PC-9 (cell line): ENCODE data around the gene ADAMTSL2. TPM values are rescaled to one million over a fixed set of nuclear protein-coding genes. Genes with fewer than 3 reads are reported as not detected.

Source experiments
- BruUV-seq: library from RNA; stranded (reverse); fragments of 400-500 nt; replicated peaks from 2 replicates; lab custom pipeline; 2021; lab: Mats Ljungman, UMichigan
- CTCF ChIA-PET: fragments of 300-600 bp; sonication (Branson Sonifier 250); formaldehyde crosslinking; loops from one replicate; lab custom pipeline; 2022; ENCODE audit warnings: antibody characterized with exemption; lab: Charles Lee
- POLR2A ChIA-PET: fragments of 300-600 bp; sonication (Branson Sonifier 250); formaldehyde crosslinking; loops from one replicate; lab custom pipeline; 2022; ENCODE audit warnings: antibody characterized with exemption; ENCODE audit not compliant: unreplicated experiment; lab: Charles Lee
- DNase-seq, 2 experiments: peaks; one replicate each; pipeline versions ENCODE4 v3.0.0 to v3.0.0-alpha.2; 2015 to 2022; ENCODE audit warnings: mixed read lengths in 1 of 2
- H2AFZ ChIP-seq: fragments of 200-600 bp; sonication (generic); 2 replicates; pipeline ENCODE4 v1.8.1; 2017; ENCODE audit warnings: antibody characterized with exemption
- H3F3A ChIP-seq: fragments of 200-600 bp; sonication (generic); 2 replicates; pipeline ENCODE4 v1.8.1; 2017; ENCODE audit warnings: antibody characterized with exemption, mild to moderate bottlenecking, low read depth; ENCODE audit not compliant: insufficient read depth
- H3K27ac ChIP-seq: fragments of 200-600 bp; sonication (generic); 2 replicates; pipeline ENCODE4 v1.6.1; 2016; ENCODE audit warnings: mixed run types
- H3K27me3 ChIP-seq: fragments of 200-600 bp; sonication (generic); 2 replicates; pipeline ENCODE4 v1.6.1; 2016; ENCODE audit warnings: low read depth, mixed run types; ENCODE audit not compliant: insufficient read depth
- H3K36me3 ChIP-seq: fragments of 200-600 bp; sonication (generic); 2 replicates; pipeline ENCODE4 v1.6.1; 2016; ENCODE audit warnings: low read depth, mixed run types
- H3K4me1 ChIP-seq: fragments of 200-600 bp; sonication (generic); replicated peaks from 2 replicates; pipeline ENCODE4 v1.6.1; 2016; ENCODE audit warnings: mixed run types; ENCODE audit not compliant: insufficient read depth
- H3K4me2 ChIP-seq: fragments of 200-600 bp; sonication (generic); 2 replicates; pipeline ENCODE4 v1.6.1; 2017; ENCODE audit warnings: mixed run types
- H3K4me3 ChIP-seq: fragments of 200-600 bp; sonication (generic); 2 replicates; pipeline ENCODE4 v1.6.1; 2016; ENCODE audit warnings: mixed run types
- H3K79me2 ChIP-seq: fragments of 200-600 bp; sonication (generic); 2 replicates; pipeline ENCODE4 v1.6.1; 2017; ENCODE audit warnings: low read depth, mixed run types
- H3K9me2 ChIP-seq: fragments of 200-600 bp; sonication (generic); 2 replicates; pipeline ENCODE4 v1.8.1; 2017; ENCODE audit warnings: mild to moderate bottlenecking; ENCODE audit not compliant: insufficient read depth
- H3K9me3 ChIP-seq: fragments of 200-600 bp; sonication (generic); 2 replicates; pipeline ENCODE4 v1.8.1; 2016; ENCODE audit warnings: low read depth; ENCODE audit not compliant: insufficient read depth
- H4K20me1 ChIP-seq: fragments of 200-600 bp; sonication (generic); 2 replicates; pipeline ENCODE4 v1.8.1; 2017; ENCODE audit not compliant: insufficient read depth
- CTCF ChIP-seq: fragments of 200-600 bp; sonication (generic); conservative IDR thresholded peaks from 2 replicates; pipeline ENCODE4 v1.6.1; 2017; ENCODE audit warnings: mixed run types, antibody characterized with exemption, mild to moderate bottlenecking, moderate library complexity
- EZH2 ChIP-seq: fragments of 200-600 bp; sonication (generic); IDR thresholded peaks from 2 replicates; pipeline ENCODE4 v1.8.0; 2017; ENCODE audit warnings: antibody characterized with exemption, low read depth
- intact Hi-C: fragments of 100-400 bp; cut with micrococcal nuclease; formaldehyde crosslinking; loops from one replicate; pipeline ENCODE4 v1.10.0; 2022; ENCODE audit not compliant: unreplicated experiment
- total RNA-seq: library from RNA; stranded (reverse); gene quantifications from 2 replicates; pipeline ENCODE4 v1.2.3, GENCODE V29; 2021

ADAMTSL2 gene
- total RNA-seq, 1 experiment from 2014 or later = 0.39 TPM

- Histone ChIP-seq H3F3A (no peaks in the 10 kb centered on the region), H3K4me1 (no peaks in the 10 kb centered on the region), H3K36me3 (no peaks in the 10 kb centered on the region), H3K4me2 (no peak overlapping the region), H3K4me3 (no peak overlapping the region), H3K79me2 (no peaks in the 10 kb centered on the region), H3K27ac (no peak overlapping the region), H4K20me1 (no peaks in the 10 kb centered on the region), H2AFZ (no peak overlapping the region), H3K27me3 (peaks cover 65% of the 10 kb centered on the region), H3K9me3 (no peaks in the 10 kb centered on the region), H3K9me2 (no peaks in the 10 kb centered on the region)
- intact Hi-C loops = no loop called here
- DNase-seq = no peak
- ChIA-PET CTCF (no interaction called here), POLR2A (no interaction called here)
- TF ChIP-seq EZH2 (no peak), CTCF (no peak)
- BruUV-seq = no TSS peak
Observed at GRCh38 chr9:133587466-133587865, 53.0 kb downstream of the ADAMTSL2 start.

- Histone ChIP-seq H3K9me3 (no peaks in the 10 kb centered on the region), H3K4me3 (no peak overlapping the region), H4K20me1 (no peaks in the 10 kb centered on the region), H3K27ac (no peak overlapping the region), H3K27me3 (peaks cover 65% of the 10 kb centered on the region), H3F3A (no peaks in the 10 kb centered on the region), H3K36me3 (no peaks in the 10 kb centered on the region), H3K4me2 (no peak overlapping the region), H3K9me2 (no peaks in the 10 kb centered on the region), H3K4me1 (no peaks in the 10 kb centered on the region), H3K79me2 (no peaks in the 10 kb centered on the region), H2AFZ (no peak overlapping the region)
- POLR2A ChIA-PET = no interaction called here
- DNase-seq = no peak
- intact Hi-C loops = no loop called here
- TF ChIP-seq EZH2 = no peak
- peak; percentile 80 for TF ChIP-seq CTCF
- CTCF ChIA-PET = interaction anchor here (0.7 kb wide), 1 partner anchor 25 kb away, joined by 4 read pairs; no protein-coding TSS in a partner anchor
- BruUV-seq = no TSS peak
Observed at GRCh38 chr9:133589454-133590227, 55.1 kb downstream of the ADAMTSL2 start.

GRCh38 chr9:133590231-133590855 is 55.8 kb downstream of the ADAMTSL2 start:
- Histone ChIP-seq H2AFZ (no peak overlapping the region), H3K36me3 (no peaks in the 10 kb centered on the region), H4K20me1 (no peaks in the 10 kb centered on the region), H3K9me3 (no peaks in the 10 kb centered on the region), H3K4me3 (no peak overlapping the region), H3K9me2 (no peaks in the 10 kb centered on the region), H3K4me1 (no peaks in the 10 kb centered on the region), H3K4me2 (no peak overlapping the region), H3K79me2 (no peaks in the 10 kb centered on the region), H3K27ac (no peak overlapping the region), H3K27me3 (peaks cover 65% of the 10 kb centered on the region), H3F3A (no peaks in the 10 kb centered on the region)
- CTCF ChIA-PET = interaction anchor here (0.7 kb wide), 1 partner anchor 24 kb away, joined by 4 read pairs; no protein-coding TSS in a partner anchor
- intact Hi-C loops = no loop called here
- no TSS peak for BruUV-seq
- DNase-seq = no peak
- TF ChIP-seq EZH2 (no peak), CTCF (no peak)
- POLR2A ChIA-PET = no interaction called here
